Activated CD8-positive, alpha-beta T cell treated with anti-CD3 and anti-CD28 coated beads for 36 hours (primary cell): Measurements from ENCODE around the gene BARX1. TPM values are rescaled to one million over a fixed set of nuclear protein-coding genes. Genes with fewer than 3 reads are reported as not detected.

ENCODE experiments used
- ATAC-seq: fragments of 200-7000 bp; cut with Tn5 transposase; one replicate; pipeline ENCODE4 v1.10.0; 2021; ENCODE audit warnings: mild to moderate bottlenecking, moderate library complexity
- CTCF ChIA-PET: fragments of 350-600 bp; sonication (Branson Sonifier 250); formaldehyde crosslinking; loops from one replicate; lab custom pipeline; 2021; ENCODE audit warnings: antibody characterized with exemption; lab: Charles Lee
- POLR2A ChIA-PET: fragments of 350-600 bp; sonication (Branson Sonifier 250); formaldehyde crosslinking; loops from one replicate; lab custom pipeline; 2021; ENCODE audit warnings: antibody characterized with exemption; lab: Charles Lee
- DNase-seq: peaks from one replicate; pipeline ENCODE4 v3.0.0-alpha.2; 2020
- H3K27ac Mint-ChIP-seq: one replicate; pipeline ENCODE4 v1.8.0; 2021; ENCODE audit warnings: mild to moderate bottlenecking, mixed read lengths
- H3K27me3 Mint-ChIP-seq: one replicate; pipeline ENCODE4 v1.8.0; 2021; ENCODE audit warnings: mixed read lengths
- H3K36me3 Mint-ChIP-seq: one replicate; pipeline ENCODE4 v1.8.0; 2021; ENCODE audit warnings: low read depth, mixed read lengths
- H3K4me1 Mint-ChIP-seq: one replicate; pipeline ENCODE4 v1.8.0; 2021; ENCODE audit warnings: low read depth, mixed read lengths
- H3K4me3 Mint-ChIP-seq: one replicate; pipeline ENCODE4 v1.8.0; 2021; ENCODE audit warnings: mild to moderate bottlenecking, moderate library complexity, mixed read lengths
- H3K9me3 Mint-ChIP-seq: one replicate; pipeline ENCODE4 v1.8.0; 2021; ENCODE audit warnings: mixed read lengths
- intact Hi-C: fragments of 100-400 bp; cut with micrococcal nuclease; formaldehyde crosslinking; loops from one replicate; pipeline ENCODE4 v1.10.0; 2022
- total RNA-seq, 2 experiments: library from RNA; stranded (reverse); gene quantifications; one replicate each; pipeline ENCODE4 v1.2.3, GENCODE V29; 2021
- TF ChIP-seq, protein P1 (sequence below): fragments of 200-600 bp; IDR thresholded peaks from one replicate; pipeline ENCODE4 v1.8.0; 2022; ENCODE audit warnings: antibody characterized with exemption, mild to moderate bottlenecking

Gene BARX1
- total RNA-seq, 2 experiments from 2014 or later, result 6.6 to 7.6 TPM

DNA sequence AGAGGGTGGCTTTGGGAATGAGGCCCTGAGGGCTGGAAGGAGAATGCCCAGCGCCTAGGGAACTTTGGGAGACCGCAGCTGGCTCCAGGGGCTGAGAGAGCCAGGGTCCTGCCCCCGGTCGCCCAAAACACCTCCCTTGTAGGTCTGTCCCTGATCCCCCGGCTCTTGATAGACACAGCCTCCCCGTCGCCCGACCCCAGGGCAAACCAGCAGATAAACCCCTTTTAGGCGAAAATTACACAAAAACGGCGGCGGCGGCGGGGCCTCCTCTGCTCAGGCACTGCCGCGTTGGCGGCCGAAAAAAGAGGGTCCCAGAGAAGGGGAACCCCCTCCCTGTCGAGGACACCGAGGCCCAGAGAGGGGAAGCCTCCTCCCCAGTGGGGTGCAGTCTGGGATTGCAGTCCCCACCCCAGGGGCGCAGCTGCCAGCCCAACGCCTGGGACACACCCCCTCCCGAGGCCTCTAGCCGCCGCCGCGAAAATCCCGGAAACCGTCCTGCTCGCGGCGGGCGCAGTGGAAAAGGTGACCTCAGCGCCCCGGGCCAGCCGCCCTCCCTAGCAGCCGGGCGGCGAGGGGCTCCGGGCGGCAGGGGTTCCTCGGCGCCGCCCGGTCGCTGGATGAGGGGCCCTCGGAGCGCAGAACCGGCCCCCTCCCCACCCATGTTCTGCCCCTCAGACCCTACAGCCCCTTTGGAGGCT, 3.1 kb upstream of the BARX1 start:
- TF ChIP-seq, protein P1, sequence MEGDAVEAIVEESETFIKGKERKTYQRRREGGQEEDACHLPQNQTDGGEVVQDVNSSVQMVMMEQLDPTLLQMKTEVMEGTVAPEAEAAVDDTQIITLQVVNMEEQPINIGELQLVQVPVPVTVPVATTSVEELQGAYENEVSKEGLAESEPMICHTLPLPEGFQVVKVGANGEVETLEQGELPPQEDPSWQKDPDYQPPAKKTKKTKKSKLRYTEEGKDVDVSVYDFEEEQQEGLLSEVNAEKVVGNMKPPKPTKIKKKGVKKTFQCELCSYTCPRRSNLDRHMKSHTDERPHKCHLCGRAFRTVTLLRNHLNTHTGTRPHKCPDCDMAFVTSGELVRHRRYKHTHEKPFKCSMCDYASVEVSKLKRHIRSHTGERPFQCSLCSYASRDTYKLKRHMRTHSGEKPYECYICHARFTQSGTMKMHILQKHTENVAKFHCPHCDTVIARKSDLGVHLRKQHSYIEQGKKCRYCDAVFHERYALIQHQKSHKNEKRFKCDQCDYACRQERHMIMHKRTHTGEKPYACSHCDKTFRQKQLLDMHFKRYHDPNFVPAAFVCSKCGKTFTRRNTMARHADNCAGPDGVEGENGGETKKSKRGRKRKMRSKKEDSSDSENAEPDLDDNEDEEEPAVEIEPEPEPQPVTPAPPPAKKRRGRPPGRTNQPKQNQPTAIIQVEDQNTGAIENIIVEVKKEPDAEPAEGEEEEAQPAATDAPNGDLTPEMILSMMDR, result no peak
- peak; percentile 50 for ATAC-seq
- Mint-ChIP-seq H3K4me1 (peaks cover 46% of the 10 kb centered on the region), H3K4me3 (peak overlapping the region; percentile 53), H3K27me3 (peaks cover 67% of the 10 kb centered on the region), H3K36me3 (peaks cover 3% of the 10 kb centered on the region), H3K9me3 (no peaks in the 10 kb centered on the region), H3K27ac (no peak overlapping the region)
- intact Hi-C loops, result no loop called here
- CTCF ChIA-PET, result interaction anchor here (1.1 to 1.4 kb wide), 2 partner anchors 131 kb away, joined by 3 read pairs; no protein-coding TSS in a partner anchor
- peak; percentile 62 for DNase-seq
- POLR2A ChIA-PET, result no interaction called here

DNA sequence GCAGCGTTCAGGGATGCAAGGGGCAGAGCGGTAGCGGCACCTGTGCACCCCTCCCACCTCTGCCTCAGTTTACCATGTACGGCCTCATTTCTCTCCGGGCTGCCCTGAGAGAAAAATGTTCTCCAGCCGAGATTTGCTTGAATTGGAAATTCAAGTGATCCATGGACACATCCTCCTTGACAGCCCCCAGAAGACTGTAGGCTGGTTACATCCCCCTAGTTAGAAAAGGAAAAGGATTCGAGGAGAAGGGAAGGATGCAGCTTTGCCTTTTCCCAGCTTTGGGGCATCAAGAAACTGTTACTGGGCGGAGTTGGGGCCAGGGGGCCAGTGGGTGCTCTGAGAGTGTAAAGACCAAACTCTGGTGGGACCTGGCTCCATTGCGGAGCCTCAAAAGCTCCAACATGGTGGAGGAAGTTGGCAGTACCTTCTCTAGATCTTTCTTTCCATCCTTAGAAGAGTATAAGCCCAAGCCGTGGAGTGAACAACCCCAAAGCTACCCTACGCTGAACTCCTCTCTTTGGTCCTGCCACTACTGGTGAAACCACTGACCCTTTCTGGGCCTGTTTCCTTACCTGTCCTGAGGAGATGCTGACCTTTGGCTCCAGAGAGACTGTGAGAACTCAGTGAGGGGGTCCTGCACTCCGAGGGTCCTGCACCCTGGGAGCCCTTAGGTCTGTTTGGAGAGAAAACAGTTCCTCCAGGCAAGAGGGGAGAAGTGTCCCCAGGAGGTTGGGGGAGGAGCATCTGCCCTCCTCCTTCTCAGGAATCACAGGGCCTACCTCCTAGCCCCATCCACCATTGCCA, 1.0 kb upstream of the BARX1 start:
- peaks cover 46% of the 10 kb centered on the region for H3K4me1 Mint-ChIP-seq
- H3K4me3 Mint-ChIP-seq, result peak overlapping the region; percentile 83
- H3K27ac Mint-ChIP-seq, result no peak overlapping the region
- peaks cover 3% of the 10 kb centered on the region for H3K36me3 Mint-ChIP-seq
- TF ChIP-seq, protein P1, result no peak
- ChIA-PET CTCF (interaction anchor here (1.1 to 1.5 kb wide), 2 partner anchors 10 to 274 kb away, joined by 3 read pairs; no protein-coding TSS in a partner anchor), POLR2A (no interaction called here)
- ATAC-seq (no peak), DNase-seq (no peak)
- H3K27me3 Mint-ChIP-seq, result peaks cover 70% of the 10 kb centered on the region
- intact Hi-C loops, result no loop called here
- H3K9me3 Mint-ChIP-seq, result no peaks in the 10 kb centered on the region

GRCh38 chr9:93954434-93955061, 607 bp downstream of the BARX1 start:
- no peaks in the 10 kb centered on the region for H3K9me3 Mint-ChIP-seq
- H3K4me1 Mint-ChIP-seq, result peaks cover 55% of the 10 kb centered on the region
- peak overlapping the region; percentile 19 for H3K4me3 Mint-ChIP-seq
- H3K27ac Mint-ChIP-seq, result no peak overlapping the region
- peaks cover 3% of the 10 kb centered on the region for H3K36me3 Mint-ChIP-seq
- TF ChIP-seq, protein P1, result no peak
- POLR2A ChIA-PET, result no interaction called here
- intact Hi-C loops, result no loop called here
- ATAC-seq (no peak), DNase-seq (no peak)
- CTCF ChIA-PET, result interaction anchor here (5.3 kb wide), 1 partner anchor 8 kb away, joined by 31 read pairs; no protein-coding TSS in a partner anchor
- H3K27me3 Mint-ChIP-seq, result peaks cover 70% of the 10 kb centered on the region

DNA sequence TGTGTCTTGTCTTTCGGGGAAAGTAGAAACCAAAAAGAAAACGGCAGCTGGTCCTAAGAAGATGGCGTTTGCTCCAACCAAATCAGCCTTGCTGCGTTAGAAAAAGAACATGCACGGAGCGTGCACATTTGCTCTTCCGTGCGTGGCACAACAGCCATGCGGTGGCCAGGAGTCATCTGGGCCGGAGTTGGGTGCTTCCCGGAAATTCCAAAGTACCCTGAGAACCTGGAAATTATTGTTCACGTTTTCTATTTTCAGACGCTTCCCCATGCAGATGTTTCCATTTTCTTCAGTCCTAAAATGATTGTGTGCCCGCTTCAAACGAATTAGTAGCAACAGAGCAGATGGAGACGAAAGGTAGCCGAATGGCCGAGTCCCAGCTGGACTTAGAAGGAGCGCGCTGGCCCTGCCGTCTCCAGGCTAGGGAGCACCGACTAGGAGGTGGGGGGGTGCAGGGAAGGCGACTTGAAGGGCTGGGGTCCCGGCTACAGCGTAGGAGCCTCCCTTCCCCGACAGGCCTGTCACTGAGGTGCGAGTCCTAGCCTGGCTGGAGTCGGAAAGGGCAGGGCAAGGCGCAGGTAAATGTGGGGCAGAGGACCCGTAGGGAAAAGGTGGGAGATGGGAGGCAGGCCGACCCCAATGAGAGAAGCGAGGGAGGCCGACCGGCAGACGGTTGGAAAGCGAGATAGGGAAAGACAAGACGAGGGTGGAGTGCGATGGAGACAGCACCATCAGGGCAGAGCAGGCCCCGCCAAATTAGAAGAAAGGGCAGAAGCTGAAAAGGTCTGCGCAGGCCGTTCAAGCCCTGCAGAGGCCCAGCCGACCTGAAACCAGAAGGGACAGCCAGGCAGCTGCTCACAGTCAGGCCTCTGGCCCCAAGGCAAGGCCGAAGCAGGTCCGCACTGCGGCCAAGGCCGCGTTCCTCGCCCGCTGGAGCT, 1.4 kb downstream of the BARX1 start:
- TF ChIP-seq, protein P1, result no peak
- DNase-seq, result no peak
- Mint-ChIP-seq H3K4me1 (peaks cover 53% of the 10 kb centered on the region), H3K27me3 (peaks cover 72% of the 10 kb centered on the region), H3K36me3 (peaks cover 3% of the 10 kb centered on the region), H3K9me3 (no peaks in the 10 kb centered on the region), H3K27ac (peak overlapping the region; percentile 52), H3K4me3 (peak overlapping the region; percentile 49)
- intact Hi-C loops, result no loop called here
- ATAC-seq, result no peak
- ChIA-PET POLR2A (no interaction called here), CTCF (interaction anchor here (5.3 kb wide), 1 partner anchor 9 kb away, joined by 31 read pairs; no protein-coding TSS in a partner anchor)
